ENCODE data around the gene ANKS1A. TPM values are rescaled to one million over a fixed set of nuclear protein-coding genes. Genes with fewer than 3 reads are reported as not detected.
A peak's percentile ranks its signal among the peaks of the same experiment; 100 is the strongest.

ANKS1A gene
- polyA plus RNA-seq, 1 of the 3 experiments (the other 2 are of a cell fraction), result 7.6 TPM

DNA sequence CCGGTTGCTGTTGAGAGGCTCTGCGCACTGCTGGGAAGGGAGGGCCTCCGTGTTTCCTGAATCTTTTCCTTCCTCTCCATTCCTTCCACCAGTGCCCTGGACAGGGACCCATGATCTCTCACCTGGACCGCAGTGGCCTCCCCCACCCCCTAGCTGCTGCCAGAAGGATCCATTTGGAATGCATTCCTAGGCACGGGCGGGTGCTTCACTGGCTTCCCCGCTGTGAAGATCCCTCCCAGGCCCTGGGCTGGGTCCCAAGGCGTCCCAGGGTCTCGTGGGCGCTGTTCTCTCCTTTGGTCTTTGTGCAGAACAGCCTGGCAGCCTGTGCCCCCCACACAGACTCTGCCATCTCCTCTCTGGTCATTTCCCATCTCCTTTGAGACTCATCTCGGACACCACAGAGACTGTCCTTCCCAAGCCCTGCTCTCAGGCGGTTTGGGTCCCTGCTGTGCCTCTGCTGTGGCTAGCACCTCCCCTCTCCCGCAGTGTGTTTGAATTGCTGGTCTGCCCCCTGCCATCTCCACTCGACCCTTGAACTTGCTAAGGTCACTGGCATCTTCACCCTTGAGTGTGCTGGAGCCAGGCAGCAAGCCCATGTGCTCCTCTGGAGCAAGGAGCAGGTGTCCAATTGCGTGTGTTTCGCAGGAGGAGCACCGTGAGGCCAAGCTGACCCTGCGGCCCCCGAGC, 193.1 kb downstream of the ANKS1A start:
- H3K4me3 ChIP-seq (ENCODE audit: low read depth in 2 of 2, low read length in 1 of 2), result no peak overlapping the region
- H3F3A ChIP-seq (replicated peaks; ENCODE audit: insufficient read depth), result no peaks in the 10 kb centered on the region
- no peak overlapping the region for H3K27ac ChIP-seq (ENCODE audit: low read depth in 2 of 2, low read length in 1 of 2)
- no peaks in the 10 kb centered on the region for H4K20me1 ChIP-seq (ENCODE audit: insufficient read depth)
- H2AFZ ChIP-seq (ENCODE audit: low read depth), result no peak overlapping the region
- 92% methylated on average over 14 of the region's 19 CpGs for WGBS (ENCODE audit: low lambda C conversion rate)
- CTCF ChIA-PET, result no interaction called here
- H3K79me2 ChIP-seq (ENCODE audit: insufficient read depth), result no peaks in the 10 kb centered on the region
- peaks cover 0 to 49% of the 10 kb centered on the region in 2 experiments for H3K36me3 ChIP-seq (replicated peaks in 1 of 2; ENCODE audit: control insufficient read depth in 1 of 2, insufficient read depth in 2 of 2, low read length in 1 of 2)
- POLR2A ChIA-PET, result no interaction called here
- TF ChIP-seq GATA2 (CRISPR knock-in tag; IDR thresholded peaks at IDR 0.05), result no peak
- TF ChIP-seq POLR2AphosphoS5 (IDR thresholded peaks at IDR 0.05; ENCODE audit: low read depth, low read length), result no peak
- no peak for TF ChIP-seq TCF12 (IDR thresholded peaks at IDR 0.05)
- TF ChIP-seq, protein P1, sequence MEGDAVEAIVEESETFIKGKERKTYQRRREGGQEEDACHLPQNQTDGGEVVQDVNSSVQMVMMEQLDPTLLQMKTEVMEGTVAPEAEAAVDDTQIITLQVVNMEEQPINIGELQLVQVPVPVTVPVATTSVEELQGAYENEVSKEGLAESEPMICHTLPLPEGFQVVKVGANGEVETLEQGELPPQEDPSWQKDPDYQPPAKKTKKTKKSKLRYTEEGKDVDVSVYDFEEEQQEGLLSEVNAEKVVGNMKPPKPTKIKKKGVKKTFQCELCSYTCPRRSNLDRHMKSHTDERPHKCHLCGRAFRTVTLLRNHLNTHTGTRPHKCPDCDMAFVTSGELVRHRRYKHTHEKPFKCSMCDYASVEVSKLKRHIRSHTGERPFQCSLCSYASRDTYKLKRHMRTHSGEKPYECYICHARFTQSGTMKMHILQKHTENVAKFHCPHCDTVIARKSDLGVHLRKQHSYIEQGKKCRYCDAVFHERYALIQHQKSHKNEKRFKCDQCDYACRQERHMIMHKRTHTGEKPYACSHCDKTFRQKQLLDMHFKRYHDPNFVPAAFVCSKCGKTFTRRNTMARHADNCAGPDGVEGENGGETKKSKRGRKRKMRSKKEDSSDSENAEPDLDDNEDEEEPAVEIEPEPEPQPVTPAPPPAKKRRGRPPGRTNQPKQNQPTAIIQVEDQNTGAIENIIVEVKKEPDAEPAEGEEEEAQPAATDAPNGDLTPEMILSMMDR (IDR thresholded peaks at IDR 0.05), result no peak
- no peak for TF ChIP-seq FOSL2 (IDR thresholded peaks at IDR 0.05; ENCODE audit: borderline replicate concordance, low read depth)
- no peak for TF ChIP-seq RAD21 (IDR thresholded peaks at IDR 0.05; ENCODE audit: low read length)
- no peak for TF ChIP-seq JUND (IDR thresholded peaks at IDR 0.05)
- TF ChIP-seq SMC3 (IDR thresholded peaks at IDR 0.05; ENCODE audit: low read depth, low read length), result no peak
- no peak for TF ChIP-seq TAF1 (IDR thresholded peaks at IDR 0.05; ENCODE audit: borderline replicate concordance, low read depth, low read length)
- no peak for TF ChIP-seq USF2 (IDR thresholded peaks at IDR 0.05; ENCODE audit: borderline replicate concordance, low read depth, low read length)
- no peak for TF ChIP-seq RFX5 (IDR thresholded peaks at IDR 0.05; ENCODE audit: low read length)
- TF ChIP-seq EP300 (IDR thresholded peaks at IDR 0.05; ENCODE audit: borderline replicate concordance in 1 of 2, low read depth in 1 of 2, low read length in 1 of 2), result no peak
- no peak for TF ChIP-seq GABPA (IDR thresholded peaks at IDR 0.05; ENCODE audit: low read depth)
- no peaks in the 10 kb centered on the region for H3K27me3 ChIP-seq (ENCODE audit: insufficient read depth)
- DNase-seq, result no peak
- no peak overlapping the region for H3K9ac ChIP-seq
- no peaks in the 10 kb centered on the region for H3K9me2 ChIP-seq
- H3K4me1 ChIP-seq (ENCODE audit: control insufficient read depth in 1 of 2, insufficient read depth in 2 of 2, low read depth in 1 of 2, low read length in 1 of 2), result no peaks in the 10 kb centered on the region
- H3K9me3 ChIP-seq, result no peaks in the 10 kb centered on the region
- no peak overlapping the region for H3K4me2 ChIP-seq

DNA sequence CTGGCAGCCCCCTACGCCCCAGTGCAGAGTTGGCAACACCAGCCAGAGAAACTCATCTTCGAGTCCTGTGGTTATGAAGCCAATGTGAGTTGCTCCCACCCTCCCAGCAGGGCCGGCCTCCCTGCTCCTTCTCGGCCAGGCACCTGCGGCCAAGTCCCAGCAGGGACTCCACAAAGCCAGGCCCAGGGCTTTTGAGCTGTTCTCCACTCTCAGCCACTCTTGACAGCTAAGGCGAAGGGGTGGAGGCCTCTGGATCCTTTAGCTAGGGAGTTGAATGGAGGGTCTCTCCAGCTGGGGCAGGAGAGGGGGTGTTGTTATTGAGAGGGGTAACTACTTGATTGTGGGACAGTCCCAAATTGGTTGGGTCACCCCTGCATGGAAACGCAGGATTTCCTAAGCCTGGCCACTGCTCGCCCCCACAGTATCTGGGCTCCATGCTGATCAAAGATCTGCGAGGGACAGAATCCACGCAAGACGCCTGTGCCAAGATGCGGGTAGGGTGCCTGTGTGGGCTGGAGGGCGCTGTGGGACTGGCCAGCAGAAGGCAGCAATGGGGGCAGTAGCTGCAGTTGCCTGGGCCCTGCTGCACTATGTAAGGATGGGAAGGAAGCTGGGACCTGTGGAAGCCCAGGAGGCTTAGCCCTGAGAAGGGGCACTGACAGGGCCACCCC, 193.8 kb downstream of the ANKS1A start:
- H3K9me3 ChIP-seq, result no peaks in the 10 kb centered on the region
- H3K36me3 ChIP-seq (replicated peaks in 1 of 2; ENCODE audit: control insufficient read depth in 1 of 2, insufficient read depth in 2 of 2, low read length in 1 of 2), result peaks cover 0 to 48% of the 10 kb centered on the region in 2 experiments
- no peak overlapping the region for H3K27ac ChIP-seq (ENCODE audit: low read depth in 2 of 2, low read length in 1 of 2)
- H3K9me2 ChIP-seq, result no peaks in the 10 kb centered on the region
- no peaks in the 10 kb centered on the region for H4K20me1 ChIP-seq (ENCODE audit: insufficient read depth)
- 93% methylated on average over 10 of the region's 13 CpGs for WGBS (ENCODE audit: low lambda C conversion rate)
- TF ChIP-seq RCOR1 (IDR thresholded peaks at IDR 0.05; ENCODE audit: low read length), result no peak
- TF ChIP-seq YY1 (IDR thresholded peaks at IDR 0.05; ENCODE audit: low read depth), result no peak
- TF ChIP-seq GABPA (IDR thresholded peaks at IDR 0.05; ENCODE audit: low read depth), result no peak
- TF ChIP-seq JUND (IDR thresholded peaks at IDR 0.05), result no peak
- TF ChIP-seq, protein P2, sequence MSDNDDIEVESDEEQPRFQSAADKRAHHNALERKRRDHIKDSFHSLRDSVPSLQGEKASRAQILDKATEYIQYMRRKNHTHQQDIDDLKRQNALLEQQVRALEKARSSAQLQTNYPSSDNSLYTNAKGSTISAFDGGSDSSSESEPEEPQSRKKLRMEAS (IDR thresholded peaks at IDR 0.05; ENCODE audit: low read depth), result no peak
- no peak for TF ChIP-seq RAD21 (IDR thresholded peaks at IDR 0.05; ENCODE audit: low read length)
- no peak for TF ChIP-seq IRF3 (IDR thresholded peaks at IDR 0.05; ENCODE audit: low read depth, low read length)
- TF ChIP-seq EP300 (IDR thresholded peaks at IDR 0.05; ENCODE audit: borderline replicate concordance in 1 of 2, low read depth in 1 of 2, low read length in 1 of 2), result no peak
- TF ChIP-seq FOXM1 (IDR thresholded peaks at IDR 0.05; ENCODE audit: low read depth), result no peak
- TF ChIP-seq, protein P1 (IDR thresholded peaks at IDR 0.05), result no peak
- no peak for TF ChIP-seq ELF1 (IDR thresholded peaks at IDR 0.05)
- H3F3A ChIP-seq (replicated peaks; ENCODE audit: insufficient read depth), result no peaks in the 10 kb centered on the region
- CTCF ChIA-PET, result interaction anchor here (0.6 kb wide), 1 partner anchor 499 kb away, joined by 3 read pairs; no protein-coding TSS in a partner anchor
- H3K4me1 ChIP-seq (ENCODE audit: control insufficient read depth in 1 of 2, insufficient read depth in 2 of 2, low read depth in 1 of 2, low read length in 1 of 2), result no peaks in the 10 kb centered on the region
- no peaks in the 10 kb centered on the region for H3K79me2 ChIP-seq (ENCODE audit: insufficient read depth)
- no peak overlapping the region for H3K4me3 ChIP-seq (ENCODE audit: low read depth in 2 of 2, low read length in 1 of 2)
- H3K27me3 ChIP-seq (ENCODE audit: insufficient read depth), result no peaks in the 10 kb centered on the region
- peak; percentile 14 for DNase-seq
- POLR2A ChIA-PET, result no interaction called here
- no peak overlapping the region for H3K9ac ChIP-seq
- no peak overlapping the region for H2AFZ ChIP-seq (ENCODE audit: low read depth)
- no peak overlapping the region for H3K4me2 ChIP-seq
